Endothelial cell of umbilical vein (primary cell): ENCODE results near the gene EARS2. TPM values are rescaled to one million over a fixed set of nuclear protein-coding genes. Genes with fewer than 3 reads are reported as not detected.

Experiments used
- BruUV-seq: library from RNA; stranded (reverse); fragments of 400-500 nt; replicated peaks from 2 replicates; lab custom pipeline; 2021; lab: Mats Ljungman, UMichigan
- CTCF ChIA-PET: fragments of 300-600, 350-600 bp; sonication (Branson Sonifier 250); formaldehyde crosslinking; loops from one replicate; lab custom pipeline; 2021; ENCODE audit warnings: antibody characterized with exemption, inconsistent platforms; lab: Charles Lee
- POLR2A ChIA-PET: fragments of 300-600, 350-600 bp; sonication (Branson Sonifier 250); formaldehyde crosslinking; loops from one replicate; lab custom pipeline; 2021; ENCODE audit warnings: antibody characterized with exemption, inconsistent platforms; lab: Charles Lee
- DNase-seq: peaks from one replicate; pipeline ENCODE4 v3.0.0-alpha.2; 2011; ENCODE audit warnings: low read depth, low spot score
- FAIRE-seq: peaks from 2 replicates; lab custom pipeline; 2011; peaks lifted over from hg19 to GRCh38; lab: Jason Lieb, UNC
- H2AFZ ChIP-seq: 2 replicates; pipeline ENCODE4 v1.6.0; 2012; ENCODE audit warnings: low read depth, low read length, control low read depth, inconsistent platforms
- H3K27ac ChIP-seq: 2 replicates; pipeline ENCODE4 v1.5.1; 2011; ENCODE audit warnings: low read depth, mild to moderate bottlenecking, control low read depth, low read length, moderate library complexity; ENCODE audit not compliant: insufficient read depth
- H3K27me3 ChIP-seq, 2 experiments: 2 replicates each; pipeline versions ENCODE4 v1.6.0 to v1.6.1; 2011; ENCODE audit warnings: low read length in 2 of 2, mixed read lengths in 1 of 2; ENCODE audit not compliant: control insufficient read depth in 2 of 2, insufficient read depth in 2 of 2
- H3K36me3 ChIP-seq, 2 experiments: 2 replicates in 1 of 2; 3 replicates in 1 of 2; pipeline ENCODE4 v1.5.1; 2011; ENCODE audit warnings: low read length in 2 of 2, mild to moderate bottlenecking in 1 of 2, moderate library complexity in 1 of 2; ENCODE audit not compliant: control insufficient read depth in 2 of 2, insufficient read depth in 2 of 2; ENCODE audit errors: extremely low read depth in 1 of 2
- H3K4me1 ChIP-seq: 3 replicates; pipeline ENCODE4 v1.5.1; 2011; ENCODE audit warnings: mild to moderate bottlenecking, low read length; ENCODE audit not compliant: control insufficient read depth, insufficient read depth; ENCODE audit errors: extremely low read depth
- H3K4me2 ChIP-seq: 2 replicates; pipeline ENCODE4 v1.6.1; 2011; ENCODE audit warnings: low read length, control low read depth, mixed read lengths; ENCODE audit not compliant: insufficient read depth
- H3K4me3 ChIP-seq, 3 experiments: fragments of 200-600 bp in 1 of 3; sonication (generic), shearing (Covaris generic) in 1 of 3; replicated peaks in 1 of 3; 2 replicates each; pipeline ENCODE4 v1.5.1; 2011 to 2016; ENCODE audit warnings: control low read depth in 3 of 3, low read length in 3 of 3, mild to moderate bottlenecking in 2 of 3, inconsistent platforms in 1 of 3, low read depth in 1 of 3, moderate library complexity in 1 of 3; ENCODE audit not compliant: insufficient read depth in 1 of 3
- H3K79me2 ChIP-seq: 2 replicates; pipeline ENCODE4 v1.6.0; 2012; ENCODE audit warnings: low read length, inconsistent platforms; ENCODE audit not compliant: control insufficient read depth, insufficient read depth
- H3K9ac ChIP-seq: replicated peaks from 2 replicates; pipeline ENCODE3; 2011; ENCODE audit warnings: low read length, control low read depth; ENCODE audit not compliant: insufficient read depth; ENCODE audit errors: extremely low read depth
- H3K9me1 ChIP-seq: replicated peaks from 3 replicates; pipeline ENCODE4 v1.6.0; 2011; ENCODE audit warnings: mild to moderate bottlenecking, low read length; ENCODE audit not compliant: control insufficient read depth, insufficient read depth; ENCODE audit errors: extremely low read depth
- H3K9me3 ChIP-seq: replicated peaks from 2 replicates; pipeline ENCODE4 v1.5.1; 2012; ENCODE audit warnings: low read length, inconsistent platforms; ENCODE audit not compliant: control insufficient read depth, insufficient read depth
- H4K20me1 ChIP-seq: replicated peaks from 2 replicates; pipeline ENCODE3; 2011; ENCODE audit warnings: mild to moderate bottlenecking, low read length; ENCODE audit not compliant: control insufficient read depth, insufficient read depth; ENCODE audit errors: extremely low read depth
- CTCF ChIP-seq, 2 donors: IDR thresholded peaks; 1 replicate in 1 of 2; 2 replicates in 1 of 2; pipeline ENCODE4 v1.5.1; 2011; ENCODE audit warnings: low read length in 2 of 2, mild to moderate bottlenecking in 2 of 2, moderate library complexity in 2 of 2, control low read depth in 1 of 2, inconsistent platforms in 1 of 2, low read depth in 1 of 2; ENCODE audit not compliant: insufficient read depth in 1 of 2; ENCODE audit errors: extremely low read depth in 1 of 2
- EZH2 ChIP-seq: IDR thresholded peaks from 2 replicates; pipeline ENCODE4 v1.6.1; 2012; ENCODE audit warnings: borderline replicate concordance, low read depth, mild to moderate bottlenecking, moderate library complexity, low read length, inconsistent platforms; ENCODE audit not compliant: severe bottlenecking
- FOS ChIP-seq: IDR thresholded peaks from 2 replicates; pipeline ENCODE4 v1.6.1; 2011; ENCODE audit warnings: mild to moderate bottlenecking, low read length, moderate library complexity, borderline replicate concordance; ENCODE audit not compliant: insufficient read depth
- JUN ChIP-seq: IDR thresholded peaks from 2 replicates; pipeline ENCODE4 v1.6.1; 2011; ENCODE audit warnings: borderline replicate concordance, low read depth; ENCODE audit not compliant: insufficient read length, insufficient read depth
- MAX ChIP-seq: IDR thresholded peaks from 2 replicates; pipeline ENCODE4 v1.6.1; 2011; ENCODE audit not compliant: insufficient read depth, insufficient read length
- MYC ChIP-seq: IDR thresholded peaks from one replicate; pipeline ENCODE4 v1.6.1; 2011; ENCODE audit warnings: mild to moderate bottlenecking, low read depth, low read length
- POLR2A ChIP-seq: IDR thresholded peaks from 2 replicates; pipeline ENCODE4 v1.6.1; 2012; ENCODE audit warnings: low read depth, mild to moderate bottlenecking, control low read depth, low read length
- POLR2AphosphoS5 ChIP-seq: IDR thresholded peaks from 2 replicates; pipeline ENCODE4 v1.6.1; 2012; ENCODE audit warnings: low read depth, mild to moderate bottlenecking, control low read depth, low read length, moderate library complexity; ENCODE audit not compliant: insufficient read depth
- dilution Hi-C: fragments of 300-500 bp; cut with MboI; formaldehyde crosslinking; loops from one replicate; pipeline ENCODE4 v1.15.0; 2019; ENCODE audit warnings: low sequenced_read_pairs; ENCODE audit not compliant: extremely low pct_ligation_motif_present
- intact Hi-C: fragments of 100-400 bp; cut with micrococcal nuclease; formaldehyde crosslinking; loops from one replicate; pipeline ENCODE4 v1.10.0; 2022
- polyA plus RNA-seq, 4 experiments: library from polyadenylated mRNA; depleted of rRNA in 3 of 4; stranded (reverse) in 3 of 4; unstranded in 1 of 4; fragments of >200 nt; gene quantifications; 2 replicates each; pipeline versions ENCODE4 v1.2.1 to v1.2.3, GENCODE V29; 2011 to 2012; ENCODE audit warnings: missing spikeins in 1 of 4
- total RNA-seq: library from RNA; stranded (reverse); gene quantifications from 2 replicates; pipeline ENCODE4 v1.2.3, GENCODE V29; 2021

The EARS2 gene
- total and polyA plus RNA-seq, 2 donors (not counting 3 experiments of a cell fraction or from before 2014, with no cell fraction given), result 14.7 to 21.6 TPM

GRCh38 chr16:23530062-23530461 lies 27.1 kb downstream of the EARS2 start:
- no peak overlapping the region for H3K27ac ChIP-seq
- ChIA-PET CTCF (interaction anchor here (1.2 to 1.9 kb wide), 2 partner anchors 9 to 95 kb away, joined by 3 to 4 read pairs; no protein-coding TSS in a partner anchor), POLR2A (interaction anchor here (0.6 kb wide), 1 partner anchor 8 kb away, joined by 3 read pairs; no protein-coding TSS in a partner anchor)
- H3K4me1 ChIP-seq, result no peaks in the 10 kb centered on the region
- H3K27me3 ChIP-seq, result no peaks in the 10 kb centered on the region
- H4K20me1 ChIP-seq, result no peaks in the 10 kb centered on the region
- peaks cover 8 to 21% of the 10 kb centered on the region in 2 experiments for H3K36me3 ChIP-seq
- H3K9me3 ChIP-seq, result no peaks in the 10 kb centered on the region
- intact Hi-C loops (no loop called here), dilution Hi-C loops (no loop called here)
- H3K4me3 ChIP-seq, result no peak overlapping the region
- BruUV-seq, result no TSS peak
- no peak overlapping the region for H3K4me2 ChIP-seq
- DNase-seq (no peak), FAIRE-seq (no peak)
- no peaks in the 10 kb centered on the region for H3K9me1 ChIP-seq
- H3K9ac ChIP-seq, result no peak overlapping the region
- no peaks in the 10 kb centered on the region for H3K79me2 ChIP-seq
- TF ChIP-seq POLR2AphosphoS5, result no peak
- TF ChIP-seq FOS, result no peak
- TF ChIP-seq EZH2, result no peak
- no peak for TF ChIP-seq MYC
- TF ChIP-seq JUN, result no peak
- TF ChIP-seq MAX, result no peak
- no peak for TF ChIP-seq CTCF (IDR thresholded peaks at IDR 0.05; ENCODE audit: extremely low read depth in 1 of 2, insufficient read depth in 1 of 2, low read depth in 1 of 2, low read length in 2 of 2)
- no peak for TF ChIP-seq POLR2A
- no peak overlapping the region for H2AFZ ChIP-seq
